ENCODE results near the gene FRMD6.
"Not testable (repeated sequence)": the region's sequence is repeated elsewhere in the genome, so short reads cannot be mapped to it uniquely, and the experiment has no call there.

Gene FRMD6

DNA sequence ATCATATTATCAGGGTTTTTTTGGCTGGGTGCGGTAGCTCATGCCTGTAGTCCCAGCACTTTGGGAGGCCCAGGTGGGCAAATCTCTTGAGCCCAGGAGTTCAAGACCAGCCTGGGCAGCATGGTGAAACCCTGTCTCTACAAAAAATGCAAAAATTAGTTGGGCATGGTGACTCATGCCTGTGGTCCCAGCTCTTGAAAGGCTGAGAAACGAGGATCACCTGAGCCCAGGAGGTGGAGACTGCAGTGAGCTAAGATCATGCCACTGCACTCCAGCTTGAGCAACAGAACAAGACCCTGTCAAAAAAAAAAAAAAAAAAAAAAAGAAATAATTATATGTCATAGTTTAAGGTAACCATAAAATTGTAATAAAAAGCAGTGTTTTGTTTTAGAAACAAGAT, 18.4 kb upstream of the FRMD6 start:
- not testable (repeated sequence) for DNase-seq

DNA sequence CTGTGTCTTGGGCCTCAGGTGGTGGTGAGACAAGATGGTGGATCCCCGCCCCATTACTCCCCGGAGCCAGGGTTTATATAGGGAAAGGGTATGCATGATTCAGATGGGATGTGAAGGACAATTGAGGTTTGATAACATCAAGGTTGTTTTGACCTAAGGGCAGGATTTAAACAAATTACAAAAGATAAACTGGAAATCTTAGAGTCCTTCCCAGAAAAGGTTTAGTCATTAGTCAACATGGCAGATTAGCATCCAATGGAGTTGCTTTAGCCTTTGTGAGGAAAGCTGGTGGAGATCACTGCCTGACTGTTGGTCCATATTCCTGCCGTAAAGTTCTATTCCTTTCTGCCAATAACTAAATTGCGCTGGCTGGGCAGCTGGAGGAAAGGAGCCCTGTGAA, 15.6 kb upstream of the FRMD6 start:
- no peak for DNase-seq

DNA sequence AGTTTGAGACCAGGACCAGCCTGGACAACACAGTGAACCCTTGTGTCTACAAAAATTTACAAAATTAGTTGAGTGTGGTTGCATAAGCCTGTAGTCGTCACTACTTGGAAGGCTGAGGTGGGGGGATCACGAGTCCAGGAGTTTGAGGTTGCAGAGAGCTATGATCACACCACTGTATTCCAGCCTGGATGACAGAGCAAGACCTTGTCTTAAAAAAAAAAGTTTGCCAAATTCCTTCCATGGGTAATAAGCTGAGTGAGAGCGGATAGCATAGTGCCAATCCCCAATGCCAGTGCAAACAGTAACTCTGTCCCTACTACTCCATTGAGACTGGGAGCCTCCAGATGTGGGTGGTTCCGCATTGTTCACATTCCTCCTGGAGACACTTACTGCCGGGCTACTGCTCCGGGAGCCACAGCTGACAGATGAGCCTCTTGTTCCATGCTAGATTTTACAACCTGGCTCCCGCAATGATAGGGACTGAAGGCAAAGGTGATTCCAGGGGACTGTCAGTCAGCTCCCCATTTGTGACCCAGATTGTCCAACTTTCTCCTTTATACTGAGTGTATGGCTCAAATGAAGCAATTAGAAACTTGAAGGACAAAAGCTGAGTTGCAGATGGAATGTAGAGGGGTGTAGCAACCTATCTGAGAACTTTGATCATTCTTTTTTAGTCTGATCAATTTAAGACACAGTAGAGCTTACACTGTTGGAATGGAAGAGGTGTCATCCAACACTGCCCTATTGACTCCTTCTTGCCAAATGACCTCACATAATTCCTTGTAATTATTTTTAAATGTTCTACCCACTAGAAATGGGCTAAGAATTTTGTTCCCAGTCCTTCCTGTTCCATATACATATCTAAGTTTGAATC, 13.4 kb upstream of the FRMD6 start:
- DNase-seq = no peak

DNA sequence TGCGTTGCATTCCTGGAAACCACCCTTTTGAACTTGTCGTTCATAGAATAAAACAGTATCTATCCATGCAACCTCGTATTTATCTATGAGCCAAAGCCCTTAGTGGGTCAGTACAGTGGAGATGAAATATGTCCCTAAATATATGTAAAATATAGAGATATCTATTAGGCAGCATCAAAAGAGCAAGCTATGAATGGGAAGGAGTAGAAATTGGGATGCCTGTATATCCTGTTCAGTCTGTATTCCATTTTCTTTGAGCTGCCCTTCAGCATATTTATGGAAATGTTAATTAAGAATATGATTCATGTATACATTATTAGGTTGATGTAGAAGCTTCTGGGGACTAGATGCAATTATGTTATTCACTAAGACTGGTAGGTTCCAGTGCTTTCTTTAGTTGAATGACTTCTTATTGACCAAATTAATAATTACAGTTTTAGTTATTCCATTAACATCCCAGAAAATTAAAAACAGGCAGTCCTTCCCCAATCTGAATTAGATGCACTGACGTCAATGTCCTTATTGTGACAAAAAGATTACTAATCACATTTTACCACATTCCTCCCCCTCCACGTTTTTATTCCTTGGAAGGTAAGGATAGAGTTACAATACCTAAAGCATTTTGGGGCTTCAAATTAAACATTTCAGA, 11.9 kb upstream of the FRMD6 start:
- no peak for DNase-seq

DNA sequence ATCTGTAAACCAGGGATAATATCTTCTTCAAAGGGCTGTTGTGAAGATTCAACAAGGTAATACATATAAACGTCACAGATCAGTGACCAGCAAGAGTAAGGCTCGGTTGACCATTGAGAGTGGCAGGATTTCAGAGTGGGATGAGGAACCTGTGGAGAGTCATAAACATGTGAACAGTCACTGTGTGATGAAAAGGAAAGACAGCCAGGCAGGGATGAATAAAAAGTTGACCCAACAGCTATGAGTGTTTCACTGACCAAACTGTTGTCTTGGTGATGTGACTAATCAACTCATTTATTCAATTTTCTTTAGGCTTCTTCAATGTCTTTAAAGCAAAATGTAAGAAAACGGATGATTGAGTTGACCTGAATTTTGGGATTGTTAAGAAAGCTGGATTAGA, 8.6 kb upstream of the FRMD6 start:
- no peak for DNase-seq

DNA sequence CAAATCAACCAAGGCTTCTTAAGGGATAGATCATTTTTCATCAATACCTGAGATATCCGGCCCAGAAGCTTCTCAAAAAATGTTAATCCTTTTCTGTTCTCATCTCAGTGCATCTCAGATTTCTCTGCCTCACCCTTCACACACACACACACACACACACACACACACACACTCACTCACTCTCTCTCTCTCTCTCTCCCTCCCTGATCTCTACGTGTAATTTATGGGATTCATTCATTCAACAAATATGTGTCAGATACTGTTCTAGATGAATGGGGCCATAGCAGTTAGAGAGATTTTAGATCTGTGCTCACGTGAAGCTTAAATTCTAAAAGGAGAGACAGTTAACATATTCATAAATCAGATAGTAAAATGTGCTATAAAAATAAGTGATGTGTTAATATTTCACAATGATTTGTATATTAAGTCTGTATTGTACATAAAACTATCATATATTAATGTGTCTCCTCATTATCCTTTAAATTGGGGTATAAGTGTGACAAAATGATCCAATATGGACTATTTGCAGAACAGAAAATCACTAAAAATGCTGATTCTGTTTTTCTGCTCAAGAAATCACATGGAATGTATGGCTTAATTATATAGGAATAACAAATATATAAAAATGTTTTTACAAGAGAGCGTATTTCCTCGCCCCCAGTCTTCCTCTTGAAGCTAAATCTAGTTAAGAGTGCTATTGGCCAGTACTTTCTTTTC, 7.3 kb upstream of the FRMD6 start:
- no peak for DNase-seq

DNA sequence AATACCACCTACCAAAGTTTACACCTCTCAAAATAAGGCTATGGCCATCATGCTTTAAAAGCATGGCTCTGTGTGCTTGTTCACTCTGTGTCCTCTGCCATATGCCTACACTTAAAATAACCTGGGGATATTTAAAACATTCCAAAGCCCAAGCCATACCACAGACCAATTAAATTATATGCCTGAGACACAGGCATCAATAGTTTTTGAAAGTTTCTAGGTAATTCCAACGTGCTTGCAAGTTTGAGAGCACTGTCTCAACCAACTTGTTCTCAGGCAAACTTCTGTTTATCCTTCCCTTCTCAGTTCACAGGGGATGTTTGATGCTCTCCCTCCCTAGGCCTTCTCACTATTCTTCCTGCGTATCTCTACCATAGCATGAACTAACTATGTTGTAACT, 3.4 kb upstream of the FRMD6 start:
- no peak for DNase-seq

DNA sequence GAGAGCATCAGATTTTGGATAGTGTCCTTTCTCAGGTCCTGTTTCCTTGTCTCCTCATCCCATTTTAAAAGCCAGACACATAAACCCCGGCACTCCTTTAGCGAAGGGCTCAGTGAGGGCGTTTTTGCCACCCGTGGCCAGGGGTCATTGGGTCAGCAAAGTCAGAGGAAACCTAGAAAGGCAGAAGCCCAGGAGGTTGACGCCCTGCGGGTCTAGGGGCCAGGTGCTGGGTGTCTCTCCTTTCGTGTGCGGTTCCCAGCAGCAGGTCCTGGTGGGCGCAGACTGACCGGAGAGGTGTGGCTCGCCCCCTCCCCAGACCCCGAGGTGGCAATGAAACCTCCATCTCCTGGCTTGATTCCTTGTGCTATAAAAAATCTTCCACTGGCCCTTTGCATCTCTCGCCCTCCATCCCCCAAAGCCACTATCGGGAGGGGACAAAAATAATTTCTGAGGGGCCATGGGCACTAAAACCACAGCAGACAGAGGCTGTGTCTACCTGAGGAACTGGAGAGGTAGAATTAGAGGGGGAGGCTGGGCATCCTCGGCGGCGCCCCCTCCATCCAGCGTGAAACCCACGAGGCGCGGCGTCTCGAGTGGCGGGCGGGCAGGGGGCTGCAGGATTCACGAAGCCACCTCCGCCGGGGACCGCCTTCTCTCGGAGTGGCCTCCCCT, 858 bp upstream of the FRMD6 start:
- DNase-seq = no peak

DNA sequence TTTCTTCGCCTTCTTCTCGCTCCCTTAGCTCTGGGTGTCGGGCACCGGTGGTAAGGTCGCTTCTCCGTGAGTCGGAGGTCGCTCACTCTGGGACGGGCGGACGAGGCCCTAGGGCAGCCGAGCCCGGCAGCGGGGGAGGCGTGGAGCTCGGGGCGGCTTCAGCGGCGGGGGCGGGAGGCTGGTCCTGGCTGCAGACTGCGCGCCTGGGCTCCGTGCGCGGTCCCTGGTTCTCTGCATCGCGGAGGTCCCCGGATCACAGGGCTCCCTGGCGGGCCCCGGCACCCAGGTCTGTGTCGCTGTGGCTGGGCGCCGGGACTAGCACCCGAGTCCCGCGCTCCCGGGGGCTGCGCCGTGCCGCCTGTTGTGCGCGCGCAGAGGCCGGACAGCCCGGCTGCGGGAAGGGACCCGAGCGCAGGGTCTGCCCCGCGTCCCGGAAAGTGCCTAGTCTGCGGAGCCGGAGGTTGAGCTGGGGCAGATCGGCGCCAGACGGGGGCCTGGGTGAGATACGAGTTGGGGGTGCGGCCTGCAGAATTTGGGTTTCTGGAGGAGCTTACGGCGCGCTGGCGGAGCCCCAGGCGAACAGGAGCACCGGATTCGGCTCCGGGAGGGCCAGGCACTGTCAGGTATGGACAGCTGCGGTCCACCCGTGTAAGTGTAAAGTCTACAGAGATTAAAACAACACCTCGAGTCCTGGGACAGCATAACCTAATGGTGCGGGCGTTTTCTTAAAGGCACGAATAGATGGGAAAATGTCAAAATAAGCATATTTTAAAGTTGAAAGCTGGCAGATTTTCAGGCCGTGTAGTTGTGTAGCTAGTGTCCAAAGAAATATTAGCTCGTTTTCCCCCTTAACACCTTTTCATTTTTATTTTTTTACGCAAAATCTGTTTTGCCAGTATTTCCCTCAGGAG, 713 bp downstream of the FRMD6 start:
- peak; percentile 59 for DNase-seq

DNA sequence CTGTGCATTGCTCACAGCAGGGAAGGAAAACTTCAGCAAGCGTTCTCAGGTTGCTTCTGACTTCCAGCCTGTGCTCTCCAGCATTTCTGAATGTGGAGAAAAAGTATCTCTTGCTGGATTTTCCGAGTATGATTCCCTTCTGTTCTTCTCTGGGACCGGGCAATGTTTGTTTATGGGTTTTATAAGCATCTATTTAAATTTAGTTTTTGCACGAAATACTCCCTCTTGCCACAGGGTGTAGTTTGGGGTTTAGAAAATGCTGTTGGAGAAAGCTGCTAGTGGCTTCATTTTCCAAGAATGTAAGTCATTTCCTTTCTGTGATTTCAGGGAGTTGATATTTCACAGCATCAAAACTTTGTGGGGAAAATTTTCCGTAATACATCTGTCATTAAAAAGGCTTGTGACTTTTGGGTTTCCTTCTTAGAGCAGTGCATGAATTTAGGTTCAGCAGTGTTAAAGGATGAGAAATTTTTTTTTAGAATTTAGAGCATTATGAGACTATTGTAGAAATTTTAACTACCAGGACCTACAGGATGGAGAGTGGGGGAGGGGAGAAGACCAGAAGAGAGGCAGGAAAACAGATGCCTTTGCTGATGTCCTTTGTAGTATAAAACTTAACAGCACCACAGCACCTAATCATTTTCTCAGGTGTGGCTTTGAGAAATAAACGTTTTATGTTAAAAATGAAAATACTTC, 1.5 kb downstream of the FRMD6 start:
- peak; percentile 28 for DNase-seq

DNA sequence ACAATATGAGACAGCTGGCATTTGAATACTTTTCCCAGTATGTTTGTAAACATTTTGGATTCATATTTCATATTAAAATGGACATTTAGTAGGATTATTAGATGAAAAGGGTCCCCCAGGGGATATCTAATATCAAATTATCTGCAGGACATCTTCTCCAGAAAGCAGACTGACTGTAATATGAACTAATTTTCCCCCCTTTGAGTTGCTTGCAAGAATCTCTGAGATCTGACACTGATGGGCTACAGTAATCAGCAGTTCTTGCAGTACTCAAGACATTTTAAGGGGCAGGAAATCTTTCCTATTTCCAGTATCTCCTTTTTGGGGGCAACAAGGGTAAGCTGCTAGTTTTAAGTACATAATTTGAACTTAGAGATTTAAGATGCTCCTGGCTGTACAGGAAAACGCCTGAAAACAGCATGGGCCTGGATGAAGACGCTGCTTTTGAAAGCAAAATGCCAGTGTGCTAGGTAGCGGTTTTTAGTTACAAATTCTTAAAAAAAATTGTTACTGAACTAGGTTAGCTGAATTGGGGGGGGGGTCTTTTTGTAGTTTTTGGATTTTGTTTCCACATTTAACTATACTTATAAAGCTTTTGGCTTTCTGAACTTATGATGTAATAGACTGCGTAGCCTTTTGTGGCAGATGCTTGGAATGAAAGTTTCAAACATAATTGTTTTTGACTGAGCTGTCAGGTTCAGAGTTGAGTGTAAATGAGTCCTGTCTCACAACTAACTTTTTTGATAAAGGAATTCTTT, 2.2 kb downstream of the FRMD6 start:
- no peak for DNase-seq

DNA sequence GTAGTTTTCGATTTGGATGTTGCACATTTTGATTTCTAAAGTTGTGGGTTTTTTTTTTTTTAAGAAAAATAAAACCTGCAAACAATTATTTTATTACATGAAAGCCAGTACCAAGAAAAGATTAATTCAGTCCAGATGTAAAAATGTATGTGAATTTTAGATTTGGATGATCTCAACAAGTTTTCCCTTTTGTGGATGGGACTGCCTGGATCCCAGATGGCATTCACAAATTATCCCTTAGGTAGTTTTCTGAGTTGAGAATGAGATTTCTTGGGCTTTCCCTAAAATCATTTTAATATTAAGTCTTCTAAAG, 2.8 kb downstream of the FRMD6 start:
- no peak for DNase-seq

DNA sequence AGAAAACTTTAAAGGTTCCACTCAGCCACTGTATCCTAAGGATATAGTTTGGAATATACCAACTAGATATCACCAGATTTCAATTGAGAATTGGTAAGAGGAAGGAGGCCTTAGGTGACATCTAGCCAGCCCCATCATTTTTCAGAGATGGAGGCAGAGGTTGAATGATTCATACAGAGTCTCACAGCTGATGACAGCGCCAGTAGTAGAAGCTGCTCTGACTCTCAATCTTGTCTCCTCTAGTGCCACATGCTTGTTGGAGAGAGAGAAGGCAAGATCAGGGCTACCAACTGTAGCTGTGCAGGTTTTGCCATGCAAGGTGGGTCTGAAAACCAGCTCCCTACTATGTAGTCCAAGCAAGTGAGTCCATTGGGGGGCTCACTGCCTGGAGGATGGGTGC, 6.1 kb downstream of the FRMD6 start:
- no peak for DNase-seq

DNA sequence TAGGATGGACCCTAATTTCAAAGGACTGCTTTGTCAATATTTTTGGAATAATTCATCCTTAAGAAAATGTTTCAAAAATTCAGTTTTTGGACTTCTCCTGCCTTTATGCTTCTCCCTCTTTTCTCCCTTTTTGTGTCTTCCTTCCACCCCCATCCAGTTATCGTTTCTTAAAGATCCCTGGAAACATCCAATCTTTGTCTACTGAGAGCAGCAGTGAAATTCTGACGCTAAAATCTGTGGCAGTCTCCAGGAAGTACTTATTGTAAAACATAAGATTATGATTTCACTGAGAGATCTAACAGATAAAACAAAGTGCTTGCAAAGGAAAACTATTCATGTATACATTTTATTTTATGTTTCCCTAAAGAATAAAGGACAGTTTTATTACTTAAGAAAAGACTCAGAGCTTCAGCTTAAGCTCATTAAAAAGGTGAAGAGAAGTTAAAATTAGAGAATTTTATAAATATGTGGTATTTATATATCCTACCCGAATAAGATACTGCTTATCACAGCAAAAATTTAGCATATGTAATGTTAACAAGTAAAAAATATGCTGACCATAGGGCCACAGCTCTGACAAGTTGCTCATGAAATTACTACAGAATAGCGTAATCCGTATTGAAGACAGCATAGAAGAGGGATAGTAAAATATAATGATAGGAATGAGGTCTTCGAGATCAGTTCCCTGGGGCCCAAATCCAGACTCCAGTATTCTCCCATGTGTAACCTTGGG, 6.9 kb downstream of the FRMD6 start:
- no peak for DNase-seq

DNA sequence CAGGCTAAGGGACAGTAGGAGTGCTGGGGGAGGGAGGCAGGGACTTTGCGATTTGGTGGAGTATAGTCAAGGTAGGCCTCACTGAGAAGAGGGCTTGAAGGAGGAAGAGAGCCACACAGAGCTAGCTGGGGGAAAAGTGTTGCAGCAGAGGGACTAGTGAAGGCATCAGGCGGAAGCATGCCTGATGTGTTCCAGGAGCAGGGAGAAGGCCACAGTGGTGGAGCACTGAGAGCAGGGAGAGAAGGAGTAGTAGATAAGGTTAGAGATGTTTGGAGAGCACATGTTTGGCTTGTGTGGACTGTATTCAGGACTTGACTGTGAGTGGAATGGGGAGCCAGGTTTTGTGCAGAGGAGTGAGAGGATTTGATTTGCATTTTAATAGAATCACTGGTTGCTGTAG, 9.0 kb downstream of the FRMD6 start:
- no peak for DNase-seq

DNA sequence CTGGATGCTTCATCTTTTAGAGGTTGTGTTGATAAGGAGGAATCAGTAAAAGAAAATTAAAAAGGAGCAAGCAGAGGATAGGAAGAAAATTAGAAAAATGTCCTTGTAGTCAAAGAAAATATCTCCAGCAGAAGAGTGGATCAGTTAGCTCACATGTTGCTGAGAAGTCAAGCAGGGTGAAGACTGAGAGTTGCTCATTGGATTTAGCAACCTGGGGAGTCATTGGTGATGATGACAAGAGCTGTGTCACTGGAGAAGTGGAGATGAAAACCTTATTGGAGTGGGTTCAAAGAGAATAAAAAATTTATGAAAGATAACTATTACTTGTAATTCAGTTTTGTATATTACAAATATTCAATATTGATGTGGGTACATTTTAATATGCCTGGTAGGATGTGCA, 9.8 kb downstream of the FRMD6 start:
- no peak for DNase-seq

DNA sequence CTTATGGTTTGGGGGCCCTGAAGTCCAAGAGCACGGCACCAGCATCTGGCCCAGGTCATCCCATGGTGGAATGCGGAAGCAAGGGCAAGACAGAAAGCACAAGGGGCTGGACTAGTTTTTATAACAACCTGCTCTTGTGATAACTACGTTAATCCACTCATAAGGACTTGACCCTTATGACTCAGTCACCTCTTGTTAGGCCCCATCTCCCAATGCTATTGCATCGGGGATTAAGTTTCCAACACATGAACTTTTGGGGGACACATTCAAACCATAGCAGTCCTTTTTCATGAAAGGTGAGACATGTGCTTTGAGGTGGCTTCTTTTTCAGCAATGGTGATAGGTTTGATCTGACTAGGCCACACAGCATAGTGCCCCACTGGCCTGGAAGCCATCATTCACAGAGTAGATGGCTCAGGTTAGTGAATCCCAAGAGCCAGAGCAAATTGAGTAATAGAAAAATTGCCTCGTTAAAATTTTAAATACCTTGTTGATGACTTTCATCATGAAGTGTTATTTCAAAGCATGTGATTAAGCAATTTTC, 12.1 kb downstream of the FRMD6 start:
- DNase-seq = no peak

DNA sequence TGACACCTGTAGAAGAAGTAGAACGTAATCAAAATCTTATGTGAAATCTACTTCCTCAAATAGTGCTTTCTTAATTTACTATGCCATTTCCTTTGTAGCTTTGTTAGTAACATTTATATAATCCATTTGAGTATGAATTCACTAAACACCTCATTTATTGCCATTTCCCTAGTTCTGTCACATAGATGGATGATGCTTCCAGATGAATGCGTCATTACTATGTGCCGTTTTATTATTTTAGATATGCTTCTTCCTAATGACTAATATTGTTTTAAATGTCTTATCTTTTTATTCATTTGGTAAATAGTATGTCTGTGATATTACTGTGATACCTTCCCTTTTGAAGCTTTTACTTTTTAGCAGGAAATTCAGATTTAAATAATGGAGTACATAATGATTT, 14.4 kb downstream of the FRMD6 start:
- DNase-seq = no peak

DNA sequence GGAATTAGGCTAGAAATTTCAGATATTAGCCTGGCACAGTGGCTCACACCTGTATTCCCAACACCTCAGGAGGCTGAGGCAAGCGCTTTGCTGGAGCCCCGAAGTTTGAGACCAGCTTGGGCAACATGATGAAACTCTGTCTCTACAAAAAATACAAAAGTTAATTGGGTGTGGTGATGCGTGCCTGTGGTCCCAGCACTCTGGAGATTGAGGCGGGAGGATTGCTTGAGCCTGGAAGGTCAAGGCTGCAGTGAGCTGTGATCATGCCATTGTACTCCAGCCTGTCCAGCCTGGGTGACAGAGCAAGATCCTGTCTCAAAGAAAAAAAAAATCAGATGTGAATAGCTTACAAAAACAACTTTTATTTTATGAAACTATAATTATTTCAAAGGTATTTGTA, 15.1 kb downstream of the FRMD6 start:
- no peak for DNase-seq

DNA sequence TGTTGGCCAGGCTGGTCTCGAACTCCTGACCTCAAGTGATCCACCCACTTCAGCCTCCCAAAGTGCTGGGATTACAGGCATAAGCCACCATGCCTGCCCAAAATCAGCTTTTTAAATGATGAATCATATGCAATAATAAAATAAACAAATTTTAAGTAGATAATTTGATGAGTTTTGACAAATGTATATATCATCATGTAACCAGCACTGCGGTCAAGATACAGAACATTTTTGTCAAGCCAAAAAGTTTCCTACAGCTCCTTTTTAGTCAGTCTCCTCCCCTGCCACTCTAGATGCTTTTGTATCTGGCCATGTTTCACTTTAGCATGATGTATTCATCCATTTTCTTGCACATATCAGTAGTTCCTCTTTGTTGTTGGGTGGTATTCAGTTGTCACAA, 17.2 kb downstream of the FRMD6 start:
- no peak for DNase-seq

Data from midbrain (tissue), 1 donor.